Measurements from ENCODE around the gene TM4SF1. TPM values are rescaled to one million over a fixed set of nuclear protein-coding genes. Genes with fewer than 3 reads are reported as not detected.

TM4SF1 gene
- total RNA-seq, 1 donor from 2014 or later = 39.2 TPM

DNA sequence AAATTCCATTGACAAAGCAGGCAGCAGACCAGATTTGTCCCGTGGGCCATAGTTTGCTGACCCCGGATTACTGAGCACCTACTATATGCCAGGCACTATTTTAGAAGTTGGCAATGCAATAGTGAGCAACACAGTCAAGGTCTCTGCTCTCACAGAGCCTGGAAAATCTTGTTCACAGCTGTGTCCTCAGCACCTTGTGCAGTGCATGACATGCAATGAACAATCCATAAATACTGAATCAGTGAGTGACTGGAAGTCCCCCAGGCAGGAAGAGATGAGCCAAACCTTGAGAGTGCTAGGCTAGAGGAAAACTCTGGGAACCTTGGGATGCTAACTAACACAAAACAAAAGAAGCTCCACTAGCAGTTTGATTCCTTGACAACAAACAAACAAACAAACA lies 14.4 kb downstream of the TM4SF1 start:
- no peak for DNase-seq (ENCODE audit: low spot score in 2 of 2, unreplicated experiment in 2 of 2)
- TF ChIP-seq, protein P1, sequence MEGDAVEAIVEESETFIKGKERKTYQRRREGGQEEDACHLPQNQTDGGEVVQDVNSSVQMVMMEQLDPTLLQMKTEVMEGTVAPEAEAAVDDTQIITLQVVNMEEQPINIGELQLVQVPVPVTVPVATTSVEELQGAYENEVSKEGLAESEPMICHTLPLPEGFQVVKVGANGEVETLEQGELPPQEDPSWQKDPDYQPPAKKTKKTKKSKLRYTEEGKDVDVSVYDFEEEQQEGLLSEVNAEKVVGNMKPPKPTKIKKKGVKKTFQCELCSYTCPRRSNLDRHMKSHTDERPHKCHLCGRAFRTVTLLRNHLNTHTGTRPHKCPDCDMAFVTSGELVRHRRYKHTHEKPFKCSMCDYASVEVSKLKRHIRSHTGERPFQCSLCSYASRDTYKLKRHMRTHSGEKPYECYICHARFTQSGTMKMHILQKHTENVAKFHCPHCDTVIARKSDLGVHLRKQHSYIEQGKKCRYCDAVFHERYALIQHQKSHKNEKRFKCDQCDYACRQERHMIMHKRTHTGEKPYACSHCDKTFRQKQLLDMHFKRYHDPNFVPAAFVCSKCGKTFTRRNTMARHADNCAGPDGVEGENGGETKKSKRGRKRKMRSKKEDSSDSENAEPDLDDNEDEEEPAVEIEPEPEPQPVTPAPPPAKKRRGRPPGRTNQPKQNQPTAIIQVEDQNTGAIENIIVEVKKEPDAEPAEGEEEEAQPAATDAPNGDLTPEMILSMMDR (IDR thresholded peaks at IDR 0.05; ENCODE audit: unreplicated experiment) = no peak
- Mint-ChIP-seq H3K36me3 (no peaks in the 10 kb centered on the region), H3K4me3 (no peak overlapping the region), H3K9me3 (no peaks in the 10 kb centered on the region), H3K4me1 (peaks cover 10% of the 10 kb centered on the region), H3K27ac (no peak overlapping the region), H3K27me3 (ENCODE audit: low read depth) (no peaks in the 10 kb centered on the region)

DNA sequence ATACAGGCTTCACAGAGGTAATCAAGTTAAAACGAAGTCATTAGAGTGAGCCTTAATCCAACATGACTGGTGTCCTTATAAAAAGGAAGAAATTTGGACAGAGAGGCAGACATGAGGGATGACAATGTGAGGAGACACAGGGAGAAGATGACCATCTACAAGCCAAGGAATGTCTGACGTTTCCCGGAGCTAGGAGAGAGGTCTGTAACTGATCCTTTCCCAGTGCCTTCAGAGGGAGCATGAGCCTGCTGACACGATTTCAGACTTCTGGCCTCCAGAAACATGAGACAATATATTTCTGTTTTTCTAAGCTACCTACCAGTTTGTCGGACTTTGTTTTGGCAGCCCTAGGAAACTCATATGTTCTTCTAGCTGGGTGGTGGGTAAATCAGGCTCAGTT lies 15.1 kb downstream of the TM4SF1 start:
- Mint-ChIP-seq H3K9me3 (no peaks in the 10 kb centered on the region), H3K4me3 (no peak overlapping the region), H3K4me1 (peaks cover 10% of the 10 kb centered on the region), H3K27me3 (ENCODE audit: low read depth) (no peaks in the 10 kb centered on the region), H3K27ac (no peak overlapping the region), H3K36me3 (no peaks in the 10 kb centered on the region)
- no peak for DNase-seq (ENCODE audit: low spot score in 2 of 2, unreplicated experiment in 2 of 2)
- TF ChIP-seq, protein P1 (IDR thresholded peaks at IDR 0.05; ENCODE audit: unreplicated experiment) = no peak

DNA sequence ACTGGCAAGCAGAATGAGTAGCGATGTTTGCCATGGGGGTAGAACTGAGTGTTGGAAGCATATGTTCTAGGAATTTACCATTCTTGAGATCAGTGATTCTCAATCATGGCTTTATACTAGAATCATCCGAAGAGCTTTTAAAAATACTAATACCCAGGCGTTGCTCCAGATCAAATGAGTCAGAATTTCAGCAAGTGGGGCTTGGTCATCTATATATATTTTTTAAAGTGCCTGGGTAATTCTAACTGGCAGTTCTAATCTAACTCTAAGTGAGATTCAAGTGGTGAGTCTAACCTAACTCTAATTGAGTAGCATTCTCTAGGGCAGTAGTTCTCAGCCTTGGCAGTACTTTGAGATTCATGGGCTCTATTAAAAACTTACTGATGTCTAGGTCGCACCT lies 20.8 kb downstream of the TM4SF1 start:
- no peaks in the 10 kb centered on the region for H3K27me3 Mint-ChIP-seq (ENCODE audit: low read depth)
- TF ChIP-seq, protein P1 (IDR thresholded peaks at IDR 0.05; ENCODE audit: unreplicated experiment) = no peak
- DNase-seq (ENCODE audit: low spot score in 2 of 2, unreplicated experiment in 2 of 2) = no peak
- H3K27ac Mint-ChIP-seq = no peak overlapping the region
- H3K36me3 Mint-ChIP-seq = no peaks in the 10 kb centered on the region
- no peaks in the 10 kb centered on the region for H3K4me1 Mint-ChIP-seq
- no peak overlapping the region for H3K4me3 Mint-ChIP-seq
- H3K9me3 Mint-ChIP-seq = no peaks in the 10 kb centered on the region

DNA sequence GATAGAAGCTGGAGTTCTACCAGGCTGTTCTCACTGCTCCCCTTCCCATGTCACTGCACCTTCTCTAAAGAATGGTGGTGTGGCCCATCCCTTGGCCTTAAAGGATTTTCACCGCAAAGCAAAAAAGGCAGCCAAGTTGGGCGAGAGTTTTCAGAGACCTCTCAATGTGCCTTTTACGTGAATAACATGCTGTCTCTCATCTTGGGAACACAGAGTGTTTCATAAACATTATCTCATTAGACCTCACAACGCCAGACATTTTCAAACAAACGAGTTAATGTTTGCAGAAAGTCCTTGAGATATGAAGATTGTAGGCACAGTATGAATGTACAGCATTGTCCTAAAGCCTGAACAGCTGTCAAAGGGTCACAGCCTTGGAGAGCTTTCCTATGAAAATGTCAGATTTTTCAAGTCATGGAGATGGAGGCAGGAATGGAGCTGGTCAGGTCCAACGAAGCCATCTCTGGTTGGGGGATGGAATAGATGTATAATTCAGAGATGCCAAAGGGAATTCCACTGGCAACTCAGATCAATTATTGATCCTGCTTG lies 21.3 kb downstream of the TM4SF1 start:
- Mint-ChIP-seq H3K4me3 (no peak overlapping the region), H3K9me3 (no peaks in the 10 kb centered on the region), H3K27me3 (ENCODE audit: low read depth) (no peaks in the 10 kb centered on the region), H3K4me1 (no peaks in the 10 kb centered on the region), H3K27ac (no peak overlapping the region), H3K36me3 (no peaks in the 10 kb centered on the region)
- no peak for DNase-seq (ENCODE audit: low spot score in 2 of 2, unreplicated experiment in 2 of 2)
- TF ChIP-seq, protein P1 (IDR thresholded peaks at IDR 0.05; ENCODE audit: unreplicated experiment) = no peak

DNA sequence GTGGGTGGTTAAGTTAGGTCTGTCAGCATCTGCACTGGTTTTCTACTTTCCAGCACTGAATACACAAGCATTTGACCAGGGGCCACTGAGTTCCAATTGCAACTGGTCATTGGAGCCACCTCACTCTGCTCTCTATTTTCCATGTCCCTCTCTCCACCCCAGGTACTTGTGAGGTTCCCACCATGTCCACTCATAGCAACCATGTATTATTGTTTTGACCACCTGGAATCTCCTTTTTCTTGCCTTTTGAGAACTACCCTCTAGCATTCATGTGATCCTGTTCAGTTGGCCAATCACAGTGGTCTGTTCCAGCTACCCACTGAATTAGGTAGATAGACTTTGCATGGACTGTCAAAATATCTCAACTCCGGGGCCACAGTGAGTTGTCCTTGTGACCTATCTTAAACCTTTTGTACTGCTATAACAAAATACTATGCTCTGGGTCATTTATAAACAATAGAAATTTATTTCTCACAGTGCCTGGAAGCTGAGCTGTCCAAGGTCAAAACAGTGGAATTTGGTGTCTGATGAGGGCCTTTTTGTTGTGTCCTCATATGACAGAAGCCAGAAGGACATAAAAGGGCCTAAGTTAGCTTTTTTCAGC lies 23.8 kb downstream of the TM4SF1 start:
- H3K9me3 Mint-ChIP-seq = no peaks in the 10 kb centered on the region
- H3K27me3 Mint-ChIP-seq (ENCODE audit: low read depth) = no peaks in the 10 kb centered on the region
- DNase-seq (ENCODE audit: low spot score in 2 of 2, unreplicated experiment in 2 of 2) = no peak
- H3K36me3 Mint-ChIP-seq = no peaks in the 10 kb centered on the region
- H3K4me1 Mint-ChIP-seq = no peaks in the 10 kb centered on the region
- TF ChIP-seq, protein P1 (IDR thresholded peaks at IDR 0.05; ENCODE audit: unreplicated experiment) = no peak
- H3K27ac Mint-ChIP-seq = no peak overlapping the region
- H3K4me3 Mint-ChIP-seq = no peak overlapping the region

All from mesothelial cell of epicardium (in vitro differentiated cells).